Neural crest cell (in vitro differentiated cells): ENCODE measurements around the gene IPCEF1. TPM values are rescaled to one million over a fixed set of nuclear protein-coding genes. Genes with fewer than 3 reads are reported as not detected.

Source experiments
- DNase-seq: peaks from one replicate; pipeline ENCODE4 v3.0.0; 2021; ENCODE audit warnings: low read depth, mixed read lengths, low spot score
- H3K27ac Mint-ChIP-seq: one replicate; pipeline ENCODE4 v1.8.0; 2021; ENCODE audit warnings: mild to moderate bottlenecking, mixed read lengths; ENCODE audit not compliant: unreplicated experiment
- H3K27me3 Mint-ChIP-seq: 2 replicates; pipeline ENCODE4 v1.8.0; 2021; ENCODE audit warnings: low read depth, mild to moderate bottlenecking, mixed read lengths
- H3K36me3 Mint-ChIP-seq: 2 replicates; pipeline ENCODE4 v1.8.0; 2021; ENCODE audit warnings: low read depth, mild to moderate bottlenecking, mixed read lengths
- H3K4me1 Mint-ChIP-seq: 2 replicates; pipeline ENCODE4 v1.8.0; 2021; ENCODE audit warnings: mixed read lengths
- H3K4me3 Mint-ChIP-seq: one replicate; pipeline ENCODE4 v1.8.0; 2021; ENCODE audit warnings: mild to moderate bottlenecking, mixed read lengths
- H3K9me3 Mint-ChIP-seq: 2 replicates; pipeline ENCODE4 v1.8.0; 2021; ENCODE audit warnings: mixed read lengths
- total RNA-seq: library from RNA; stranded (reverse); gene quantifications from 2 replicates; pipeline ENCODE4 v1.2.1, GENCODE V29; 2021
- TF ChIP-seq, protein P1 (sequence below): fragments of 200-600 bp; sonication (generic); conservative IDR thresholded peaks from 2 replicates; pipeline ENCODE4 v1.5.0; 2021; ENCODE audit warnings: antibody characterized with exemption, mild to moderate bottlenecking

Gene IPCEF1
- total RNA-seq, 1 donor from 2014 or later, result 0.28 TPM

- Mint-ChIP-seq H3K27me3 (no peaks in the 10 kb centered on the region), H3K36me3 (peaks cover under 1% of the 10 kb centered on the region), H3K9me3 (peaks cover 2% of the 10 kb centered on the region), H3K4me1 (peaks cover 24% of the 10 kb centered on the region), H3K27ac (no peak overlapping the region), H3K4me3 (no peak overlapping the region)
- TF ChIP-seq, protein P1, sequence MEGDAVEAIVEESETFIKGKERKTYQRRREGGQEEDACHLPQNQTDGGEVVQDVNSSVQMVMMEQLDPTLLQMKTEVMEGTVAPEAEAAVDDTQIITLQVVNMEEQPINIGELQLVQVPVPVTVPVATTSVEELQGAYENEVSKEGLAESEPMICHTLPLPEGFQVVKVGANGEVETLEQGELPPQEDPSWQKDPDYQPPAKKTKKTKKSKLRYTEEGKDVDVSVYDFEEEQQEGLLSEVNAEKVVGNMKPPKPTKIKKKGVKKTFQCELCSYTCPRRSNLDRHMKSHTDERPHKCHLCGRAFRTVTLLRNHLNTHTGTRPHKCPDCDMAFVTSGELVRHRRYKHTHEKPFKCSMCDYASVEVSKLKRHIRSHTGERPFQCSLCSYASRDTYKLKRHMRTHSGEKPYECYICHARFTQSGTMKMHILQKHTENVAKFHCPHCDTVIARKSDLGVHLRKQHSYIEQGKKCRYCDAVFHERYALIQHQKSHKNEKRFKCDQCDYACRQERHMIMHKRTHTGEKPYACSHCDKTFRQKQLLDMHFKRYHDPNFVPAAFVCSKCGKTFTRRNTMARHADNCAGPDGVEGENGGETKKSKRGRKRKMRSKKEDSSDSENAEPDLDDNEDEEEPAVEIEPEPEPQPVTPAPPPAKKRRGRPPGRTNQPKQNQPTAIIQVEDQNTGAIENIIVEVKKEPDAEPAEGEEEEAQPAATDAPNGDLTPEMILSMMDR, result no peak
- no peak for DNase-seq
Measured at GRCh38 chr6:154301839-154302752, 54.5 kb downstream of the IPCEF1 start.

GRCh38 chr6:154301086-154301625, 55.4 kb downstream of the IPCEF1 start:
- peaks cover 24% of the 10 kb centered on the region for H3K4me1 Mint-ChIP-seq
- no peak overlapping the region for H3K27ac Mint-ChIP-seq
- no peaks in the 10 kb centered on the region for H3K36me3 Mint-ChIP-seq
- TF ChIP-seq, protein P1, result no peak
- no peak for DNase-seq
- H3K4me3 Mint-ChIP-seq, result no peak overlapping the region
- no peaks in the 10 kb centered on the region for H3K9me3 Mint-ChIP-seq
- no peaks in the 10 kb centered on the region for H3K27me3 Mint-ChIP-seq

DNA sequence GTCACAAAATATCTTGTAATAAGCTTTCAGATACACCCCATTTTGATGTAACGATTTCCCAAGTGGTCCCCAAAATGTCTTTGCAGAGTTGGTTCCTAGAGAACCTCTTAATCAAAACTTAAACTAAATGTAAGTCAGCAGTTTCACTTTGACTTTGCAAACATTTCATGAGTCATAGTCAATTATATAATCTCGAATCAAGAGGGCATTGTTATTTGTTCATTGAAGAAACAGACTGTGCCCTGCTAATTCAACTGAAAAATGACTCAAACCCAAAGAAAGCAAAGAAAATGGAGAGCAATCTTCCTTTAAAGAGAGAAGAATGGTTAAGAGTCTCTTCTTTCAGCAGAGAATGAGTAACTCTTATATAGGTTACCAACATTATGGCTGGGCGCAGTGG, 58.3 kb downstream of the IPCEF1 start:
- Mint-ChIP-seq H3K9me3 (no peaks in the 10 kb centered on the region), H3K36me3 (peaks cover 2% of the 10 kb centered on the region), H3K27me3 (no peaks in the 10 kb centered on the region), H3K27ac (no peak overlapping the region), H3K4me1 (peaks cover 19% of the 10 kb centered on the region), H3K4me3 (no peak overlapping the region)
- no peak for DNase-seq
- TF ChIP-seq, protein P1, result no peak

- Mint-ChIP-seq H3K27me3 (no peaks in the 10 kb centered on the region), H3K9me3 (no peaks in the 10 kb centered on the region), H3K4me1 (peaks cover 22% of the 10 kb centered on the region), H3K36me3 (peaks cover 2% of the 10 kb centered on the region), H3K4me3 (no peak overlapping the region), H3K27ac (no peak overlapping the region)
- TF ChIP-seq, protein P1, result no peak
- DNase-seq, result no peak
Measured at GRCh38 chr6:154297721-154298120, 58.9 kb downstream of the IPCEF1 start.

- TF ChIP-seq, protein P1, result no peak
- Mint-ChIP-seq H3K27ac (no peak overlapping the region), H3K36me3 (peaks cover 2% of the 10 kb centered on the region), H3K4me1 (peaks cover 22% of the 10 kb centered on the region), H3K4me3 (no peak overlapping the region), H3K27me3 (no peaks in the 10 kb centered on the region), H3K9me3 (no peaks in the 10 kb centered on the region)
- no peak for DNase-seq
Measured at GRCh38 chr6:154297210-154297609, 59.4 kb downstream of the IPCEF1 start.
